ENCODE data around the gene H3-3A.

Gene H3-3A

GRCh38 chr1:226111098-226111882 lies 48.8 kb downstream of the H3-3A start:
- DNase-seq (ENCODE audit: low read depth, low spot score): no peak

DNA sequence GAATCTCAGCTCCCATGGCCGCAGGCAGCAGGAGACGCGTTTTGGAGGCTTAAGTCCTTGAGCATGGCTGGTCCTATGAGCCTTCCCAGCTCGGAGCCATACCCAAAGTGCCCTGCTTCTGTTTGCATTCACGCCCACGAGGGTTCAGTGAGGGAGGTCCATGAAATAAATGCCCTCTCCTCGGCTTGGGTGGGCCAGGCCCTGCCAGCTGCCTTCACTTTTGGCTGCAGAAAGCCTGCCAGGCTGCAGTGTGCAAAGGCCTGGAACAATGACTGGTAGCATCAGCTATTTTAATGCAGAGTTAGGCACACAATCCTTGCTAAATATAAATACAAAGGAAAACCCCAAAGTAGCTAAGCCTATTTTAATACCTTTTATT lies 49.4 kb downstream of the H3-3A start:
- no peak for DNase-seq (ENCODE audit: low read depth, low spot score)

GRCh38 chr1:226112626-226113025 lies 50.1 kb downstream of the H3-3A start:
- no peak for DNase-seq (ENCODE audit: low read depth, low spot score)

- DNase-seq (ENCODE audit: low read depth, low spot score): no peak
Observed at GRCh38 chr1:226116673-226117072, 54.2 kb downstream of the H3-3A start.

DNA sequence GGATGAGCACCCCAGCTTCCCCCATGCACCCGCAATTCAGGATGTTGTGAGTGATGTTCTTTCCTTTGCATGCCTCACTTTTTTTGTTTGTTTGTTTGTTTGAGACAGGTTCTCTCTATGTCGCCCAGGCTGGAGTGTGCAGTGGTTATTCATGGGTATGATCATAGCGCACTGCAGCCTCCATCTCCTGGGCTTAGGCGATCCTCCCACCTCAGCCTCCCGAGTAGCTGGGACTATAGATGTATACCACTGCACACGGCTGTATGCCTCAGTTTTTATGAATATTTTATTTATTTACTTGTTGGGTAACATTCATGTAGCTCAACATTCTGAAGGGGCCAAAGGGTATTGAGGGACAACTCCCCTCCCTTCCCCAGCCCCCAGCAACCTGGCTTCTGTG lies 54.8 kb downstream of the H3-3A start:
- DNase-seq (ENCODE audit: low read depth, low spot score): no peak

DNA sequence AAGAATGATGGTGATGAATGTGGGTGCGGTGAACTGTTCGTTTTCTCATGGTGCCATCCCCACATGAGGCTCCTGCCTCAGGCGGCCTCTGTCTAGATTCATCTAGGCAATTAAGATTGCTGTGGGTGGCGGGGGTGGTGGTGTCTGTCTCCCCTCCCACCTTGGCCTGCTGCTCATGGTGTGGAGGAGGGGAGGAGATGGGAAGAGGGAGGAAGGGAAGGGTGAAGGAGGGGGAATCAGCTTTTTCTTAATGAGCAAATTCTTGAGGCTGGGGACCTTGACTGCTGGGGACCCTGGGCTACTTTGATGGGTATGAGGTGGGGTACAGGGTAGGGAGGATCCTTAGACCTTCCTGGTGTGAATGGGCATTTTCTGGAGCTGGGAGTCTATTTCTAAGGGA lies 55.8 kb downstream of the H3-3A start:
- no peak for DNase-seq (ENCODE audit: low read depth, low spot score)

- DNase-seq (ENCODE audit: low read depth, low spot score): no peak
Observed at GRCh38 chr1:226119169-226119568, 56.7 kb downstream of the H3-3A start.

DNA sequence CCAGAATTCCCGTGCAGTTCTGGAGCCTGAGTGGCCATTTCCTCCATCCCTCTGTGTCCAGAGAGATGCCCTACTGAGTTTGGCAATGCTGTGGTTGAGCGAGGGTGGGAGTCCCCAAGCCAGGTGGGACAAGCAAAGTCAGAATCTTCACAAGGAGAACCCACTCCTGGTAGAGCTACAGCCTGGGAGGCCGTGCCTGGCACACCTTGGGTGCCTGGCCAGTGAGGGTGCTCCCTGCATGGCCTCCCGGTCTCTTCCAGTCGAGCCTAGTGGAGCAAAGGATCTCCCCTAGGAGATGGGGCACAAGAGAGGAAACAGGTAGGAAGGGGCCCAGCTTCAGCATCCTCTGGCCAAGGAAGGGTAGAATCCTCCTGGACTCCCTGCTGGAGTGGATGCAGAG lies 57.9 kb downstream of the H3-3A start:
- no peak for DNase-seq (ENCODE audit: low read depth, low spot score)

DNA sequence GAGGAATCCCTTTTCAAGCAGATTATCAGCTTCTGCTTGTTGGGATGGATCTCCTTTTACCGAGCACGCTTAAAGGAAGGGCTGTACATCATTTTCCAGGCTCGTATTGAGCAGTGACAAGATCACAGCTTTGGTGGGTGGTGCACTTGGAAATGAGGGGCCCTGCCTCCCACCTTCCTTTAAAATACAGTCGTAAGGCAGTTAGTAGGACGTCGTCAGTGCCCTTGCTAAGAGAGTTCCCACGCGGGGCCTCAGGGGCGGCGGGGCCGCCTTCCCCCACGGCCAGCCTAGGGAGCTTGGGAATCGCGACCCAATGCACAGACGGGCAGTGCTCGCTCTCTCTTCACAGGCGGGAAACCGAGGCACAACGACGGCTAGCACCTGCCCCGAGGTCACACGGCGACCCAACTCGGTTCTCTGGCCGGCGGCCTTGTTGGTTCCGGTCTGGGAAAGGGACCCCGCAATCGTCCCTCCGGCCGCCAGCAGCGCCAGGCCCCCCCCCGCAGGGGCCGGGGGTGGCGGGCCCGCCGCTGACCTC lies 58.6 kb downstream of the H3-3A start:
- no peak for DNase-seq (ENCODE audit: low read depth, low spot score)
